NCI-H774 (cell line): ENCODE measurements around the gene RGPD5.
"Not testable (repeated sequence)": the region's sequence is repeated elsewhere in the genome, so short reads cannot be mapped to it uniquely, and the experiment has no call there.

ENCODE experiments used
- DNase-seq: peaks from one replicate; lab custom pipeline; 2025; lab: John Stamatoyannopoulos, UW

The RGPD5 gene

GRCh38 chr2:109794074-109794737 is at the start of gene RGPD5:
RGPD5 (plus strand) TSS chr2:109794305; CDS start chr2:109794466, 161 bp downstream.
- not testable (repeated sequence) for DNase-seq

- not testable (repeated sequence) for DNase-seq
Measured at GRCh38 chr2:109751572-109751971, 42.5 kb upstream of the RGPD5 start.

GRCh38 chr2:109757163-109757824 is 36.8 kb upstream of the RGPD5 start:
- DNase-seq, result not testable (repeated sequence)

- DNase-seq, result not testable (repeated sequence)
Measured at GRCh38 chr2:109760265-109761042, 33.7 kb upstream of the RGPD5 start.

- DNase-seq, result not testable (repeated sequence)
Measured at GRCh38 chr2:109761043-109761454, 33.1 kb upstream of the RGPD5 start.

GRCh38 chr2:109761976-109762375 is 32.1 kb upstream of the RGPD5 start:
- DNase-seq, result not testable (repeated sequence)

GRCh38 chr2:109766074-109766473 is 28.0 kb upstream of the RGPD5 start:
- DNase-seq, result not testable (repeated sequence)

- DNase-seq, result not testable (repeated sequence)
Measured at GRCh38 chr2:109766886-109767578, 27.1 kb upstream of the RGPD5 start.

- DNase-seq, result not testable (repeated sequence)
Measured at GRCh38 chr2:109768934-109769333, 25.2 kb upstream of the RGPD5 start.

- not testable (repeated sequence) for DNase-seq
Measured at GRCh38 chr2:109779118-109779517, 15.0 kb upstream of the RGPD5 start.

GRCh38 chr2:109781147-109781816 is 12.8 kb upstream of the RGPD5 start:
- DNase-seq, result not testable (repeated sequence)

GRCh38 chr2:109782446-109782993 is 11.6 kb upstream of the RGPD5 start:
- DNase-seq, result not testable (repeated sequence)

GRCh38 chr2:109791530-109792279 is 2.4 kb upstream of the RGPD5 start:
- not testable (repeated sequence) for DNase-seq

GRCh38 chr2:109792659-109793058 is 1.4 kb upstream of the RGPD5 start:
- not testable (repeated sequence) for DNase-seq

GRCh38 chr2:109871129-109871751 is 77.1 kb downstream of the RGPD5 start:
- not testable (repeated sequence) for DNase-seq

- DNase-seq, result not testable (repeated sequence)
Measured at GRCh38 chr2:109876625-109877024, 82.5 kb downstream of the RGPD5 start.

GRCh38 chr2:109882112-109882511 is 88.0 kb downstream of the RGPD5 start:
- DNase-seq, result not testable (repeated sequence)

- DNase-seq, result not testable (repeated sequence)
Measured at GRCh38 chr2:109888414-109888813, 94.3 kb downstream of the RGPD5 start.

- not testable (repeated sequence) for DNase-seq
Measured at GRCh38 chr2:109889909-109890308, 95.8 kb downstream of the RGPD5 start.

GRCh38 chr2:109891024-109891423 is 96.9 kb downstream of the RGPD5 start:
- DNase-seq, result not testable (repeated sequence)
